Esophagus squamous epithelium (tissue), 5 donors: ENCODE results near the gene CADM2. TPM values are rescaled to one million over a fixed set of nuclear protein-coding genes. Genes with fewer than 3 reads are reported as not detected.

Experiments
- DNase-seq: peaks from one replicate; lab custom pipeline; 2025; lab: John Stamatoyannopoulos, UW
- H3K27ac ChIP-seq, 4 donors: fragments of 200-600 bp; sonication (generic); one replicate each; pipeline ENCODE4 v1.5.1; 2016 to 2019; ENCODE audit warnings: mild to moderate bottlenecking in 1 of 4
- H3K27me3 ChIP-seq, 4 donors: fragments of 200-600 bp; sonication (generic); 1 replicate in 3 of 4; 2 replicates in 1 of 4; pipeline versions ENCODE4 v1.5.1 to v1.6.0; 2017 to 2021; ENCODE audit warnings: antibody characterized with exemption in 1 of 4
- H3K36me3 ChIP-seq, 3 donors: fragments of 200-600 bp; sonication (generic); one replicate each; pipeline ENCODE4 v1.5.1; 2016 to 2019
- H3K4me1 ChIP-seq, 3 donors: fragments of 200-600 bp; sonication (generic); one replicate each; pipeline ENCODE4 v1.5.1; 2017 to 2019
- H3K4me3 ChIP-seq, 4 donors: fragments of 200-600 bp; sonication (generic); 1 replicate in 3 of 4; 2 replicates in 1 of 4; pipeline ENCODE4 v1.5.1; 2016 to 2019; ENCODE audit warnings: mild to moderate bottlenecking in 2 of 4, moderate library complexity in 1 of 4
- H3K9me3 ChIP-seq, 3 donors: fragments of 200-600 bp; sonication (generic); one replicate each; pipeline ENCODE4 v1.5.1; 2016 to 2019
- POLR2A ChIP-seq, 4 donors: fragments of 450-650 bp; IDR thresholded peaks; one replicate each; pipeline ENCODE4 v1.6.1; 2017; ENCODE audit warnings: antibody characterized with exemption in 4 of 4, mild to moderate bottlenecking in 4 of 4, moderate library complexity in 3 of 4
- WGBS, 2 donors: methylation state at CpG; one replicate each; pipeline ENCODE4 v1.1.5; 2018; 5-methylcytosine and 5-hydroxymethylcytosine counted together
- intact Hi-C: fragments of 100-400 bp; cut with DNase I; formaldehyde crosslinking; loops from one replicate; pipeline ENCODE4 v1.15.0; 2022
- total RNA-seq, 4 donors: library from RNA; depleted of rRNA; stranded (reverse); fragments of >200 nt; gene quantifications; one replicate each; pipeline ENCODE4 v1.1.0, GENCODE V29; 2016
- TF ChIP-seq, protein P1 (sequence below), 6 experiments: fragments of 450-650 bp in 4 of 6; fragments of 200-600 bp in 2 of 6; sonication (generic) in 2 of 6; IDR thresholded peaks; one replicate each; pipeline ENCODE4 v1.5.1; 2016 to 2019; ENCODE audit warnings: antibody characterized with exemption in 6 of 6, mild to moderate bottlenecking in 4 of 6, moderate library complexity in 4 of 6
- donor health status: DM: yes; HTN: yes; CAD: no.

The CADM2 gene
- total RNA-seq, 4 donors from 2014 or later, result 0.08 to 0.76 (median 0.34) TPM

GRCh38 chr3:85432081-85432480 is 473.3 kb downstream of the CADM2 start:
- intact Hi-C loops, result no loop called here
- DNase-seq, result no peak
- WGBS, 2 donors, result 50 to 61% methylated on average over 5 of the region's 5 CpGs

GRCh38 chr3:85433319-85433718 is 474.5 kb downstream of the CADM2 start:
- TF ChIP-seq POLR2A (IDR thresholded peaks at IDR 0.05), result no peak
- TF ChIP-seq, protein P1, sequence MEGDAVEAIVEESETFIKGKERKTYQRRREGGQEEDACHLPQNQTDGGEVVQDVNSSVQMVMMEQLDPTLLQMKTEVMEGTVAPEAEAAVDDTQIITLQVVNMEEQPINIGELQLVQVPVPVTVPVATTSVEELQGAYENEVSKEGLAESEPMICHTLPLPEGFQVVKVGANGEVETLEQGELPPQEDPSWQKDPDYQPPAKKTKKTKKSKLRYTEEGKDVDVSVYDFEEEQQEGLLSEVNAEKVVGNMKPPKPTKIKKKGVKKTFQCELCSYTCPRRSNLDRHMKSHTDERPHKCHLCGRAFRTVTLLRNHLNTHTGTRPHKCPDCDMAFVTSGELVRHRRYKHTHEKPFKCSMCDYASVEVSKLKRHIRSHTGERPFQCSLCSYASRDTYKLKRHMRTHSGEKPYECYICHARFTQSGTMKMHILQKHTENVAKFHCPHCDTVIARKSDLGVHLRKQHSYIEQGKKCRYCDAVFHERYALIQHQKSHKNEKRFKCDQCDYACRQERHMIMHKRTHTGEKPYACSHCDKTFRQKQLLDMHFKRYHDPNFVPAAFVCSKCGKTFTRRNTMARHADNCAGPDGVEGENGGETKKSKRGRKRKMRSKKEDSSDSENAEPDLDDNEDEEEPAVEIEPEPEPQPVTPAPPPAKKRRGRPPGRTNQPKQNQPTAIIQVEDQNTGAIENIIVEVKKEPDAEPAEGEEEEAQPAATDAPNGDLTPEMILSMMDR (IDR thresholded peaks at IDR 0.05), result no peak
- H3K27me3 ChIP-seq, result no peaks in the 10 kb centered on the region
- no peak overlapping the region for H3K4me3 ChIP-seq
- no peaks in the 10 kb centered on the region for H3K4me1 ChIP-seq
- H3K9me3 ChIP-seq, result no peaks in the 10 kb centered on the region
- DNase-seq, result no peak
- no peak overlapping the region for H3K27ac ChIP-seq
- WGBS, 2 donors, result 52 to 60% methylated on average over 2 of the region's 2 CpGs
- no peaks in the 10 kb centered on the region for H3K36me3 ChIP-seq
- intact Hi-C loops, result no loop called here

More at GRCh38 chr3:85432081-85432480, 473.3 kb downstream of the CADM2 start:
- Histone ChIP-seq H3K4me3 (no peak overlapping the region), H3K4me1 (no peaks in the 10 kb centered on the region), H3K9me3 (no peaks in the 10 kb centered on the region), H3K27ac (no peak overlapping the region), H3K36me3 (no peaks in the 10 kb centered on the region), H3K27me3 (no peaks in the 10 kb centered on the region)
- TF ChIP-seq, protein P1 (IDR thresholded peaks at IDR 0.05), result no peak
- no peak for TF ChIP-seq POLR2A (IDR thresholded peaks at IDR 0.05)

GRCh38 chr3:85455561-85456200 is 496.9 kb downstream of the CADM2 start:
- Histone ChIP-seq H3K36me3 (no peaks in the 10 kb centered on the region), H3K9me3 (no peaks in the 10 kb centered on the region), H3K27ac (no peak overlapping the region), H3K4me3 (no peak overlapping the region), H3K4me1 (no peaks in the 10 kb centered on the region), H3K27me3 (no peaks in the 10 kb centered on the region)
- WGBS, 2 donors, result 51 to 58% methylated on average over 4 of the region's 4 CpGs
- DNase-seq, result no peak
- intact Hi-C loops, result no loop called here
- TF ChIP-seq, protein P1 (IDR thresholded peaks at IDR 0.05), result no peak
- TF ChIP-seq POLR2A (IDR thresholded peaks at IDR 0.05), result no peak

GRCh38 chr3:85474241-85474640 is 515.5 kb downstream of the CADM2 start:
- H3K4me1 ChIP-seq, result no peaks in the 10 kb centered on the region
- H3K4me3 ChIP-seq, result no peak overlapping the region
- intact Hi-C loops, result no loop called here
- H3K27me3 ChIP-seq, result no peaks in the 10 kb centered on the region
- H3K27ac ChIP-seq, result no peak overlapping the region
- TF ChIP-seq POLR2A (IDR thresholded peaks at IDR 0.05), result no peak
- TF ChIP-seq, protein P1 (IDR thresholded peaks at IDR 0.05), result no peak
- 82 to 95% methylated on average over 4 of the region's 4 CpGs for WGBS, 2 donors
- H3K9me3 ChIP-seq, result no peaks in the 10 kb centered on the region
- no peak for DNase-seq
- H3K36me3 ChIP-seq, result no peaks in the 10 kb centered on the region

DNA sequence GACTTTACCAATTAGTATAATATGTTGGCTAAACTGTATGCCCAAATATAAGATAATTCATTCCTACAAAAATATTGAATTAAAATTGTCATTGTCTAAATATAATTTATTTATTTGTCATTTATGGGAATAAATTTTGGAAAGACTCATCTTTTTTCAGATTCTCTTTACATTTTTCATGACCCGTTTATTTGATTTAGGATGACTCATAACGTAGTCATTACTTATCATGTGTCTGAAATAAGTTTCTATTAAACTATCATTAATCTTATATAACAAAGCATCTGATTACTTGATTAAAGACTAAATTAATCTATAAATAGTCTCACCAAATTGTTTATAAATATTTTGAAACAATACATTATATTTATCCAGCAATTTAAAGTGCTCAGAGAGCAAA is 516.6 kb downstream of the CADM2 start:
- Histone ChIP-seq H3K27me3 (no peaks in the 10 kb centered on the region), H3K9me3 (no peaks in the 10 kb centered on the region), H3K4me3 (no peak overlapping the region), H3K27ac (no peak overlapping the region), H3K36me3 (no peaks in the 10 kb centered on the region), H3K4me1 (no peaks in the 10 kb centered on the region)
- no peak for TF ChIP-seq POLR2A (IDR thresholded peaks at IDR 0.05)
- TF ChIP-seq, protein P1 (IDR thresholded peaks at IDR 0.05), result no peak
- DNase-seq, result no peak
- intact Hi-C loops, result no loop called here
- 32 to 37% methylated on average over 2 of the region's 2 CpGs for WGBS, 2 donors
